Measurements from ENCODE around the gene ABR. TPM values are rescaled to one million over a fixed set of nuclear protein-coding genes. Genes with fewer than 3 reads are reported as not detected.

ABR gene
- total and polyA plus RNA-seq, 2 of the 8 experiments (the other 6 are each of a cell fraction or from before 2014, with no cell fraction given) = 44.8 to 47.2 TPM

GRCh38 chr17:1056761-1057160, 123.0 kb downstream of the ABR start:
- FAIRE-seq (no peak), DNase-seq (ENCODE audit: low read depth in 1 of 2, low spot score in 2 of 2) (no peak)
- Histone ChIP-seq H2BK12ac (ENCODE audit: low read depth, low read length) (no peak overlapping the region), H2BK120ac (replicated peaks; ENCODE audit: low read depth, low read length) (no peak overlapping the region), H3K79me2 (ENCODE audit: control insufficient read depth in 1 of 2, insufficient read depth in 2 of 2, low read length in 2 of 2) (no peaks in the 10 kb centered on the region), H4K8ac (ENCODE audit: extremely low read depth, insufficient read depth, low read length) (no peak overlapping the region; the same call in 1 of the 2 replicates), H2AFZ (ENCODE audit: low read length) (no peak overlapping the region), H3K18ac (ENCODE audit: extremely low read depth, low read length) (no peak overlapping the region), H3K4ac (replicated peaks; ENCODE audit: insufficient read length, low read depth, low read length) (no peak overlapping the region), H4K91ac (replicated peaks; ENCODE audit: insufficient read length, low read length) (no peak overlapping the region), H2BK15ac (ENCODE audit: low read length) (no peak overlapping the region), H3K36me3 (ENCODE audit: control insufficient read depth in 2 of 4, insufficient read depth in 4 of 4, low read length in 3 of 4) (peaks cover 0 to 4% (median 1%) of the 10 kb centered on the region in 4 experiments; a peak in 2 of 8 replicates), H2BK20ac (ENCODE audit: low read length) (no peak overlapping the region), H3K23ac (ENCODE audit: insufficient read length) (no peak overlapping the region), H3K9ac (replicated peaks in 1 of 4; ENCODE audit: extremely low read depth in 1 of 4, low read depth in 3 of 4, low read length in 3 of 4) (no peak overlapping the region), H3K4me1 (replicated peaks in 1 of 4; ENCODE audit: control insufficient read depth in 3 of 4, insufficient read depth in 4 of 4, low read length in 3 of 4) (no peaks in the 10 kb centered on the region), H2AK5ac (ENCODE audit: low read depth, low read length) (no peak overlapping the region), H3K4me3 (ENCODE audit: extremely low read depth in 1 of 4, insufficient read depth in 2 of 4, low read depth in 3 of 4, low read length in 4 of 4) (no peak overlapping the region), H3K56ac (replicated peaks; ENCODE audit: insufficient read length, low read depth, low read length) (no peak overlapping the region), H4K20me1 (replicated peaks in 1 of 2; ENCODE audit: control insufficient read depth in 1 of 2, insufficient read depth in 2 of 2, low read length in 2 of 2) (no peaks in the 10 kb centered on the region), H3K79me1 (ENCODE audit: low read depth, low read length) (no peaks in the 10 kb centered on the region), H3K27me3 (replicated peaks in 1 of 4; ENCODE audit: control insufficient read depth in 3 of 4, extremely low read depth in 1 of 4, insufficient read depth in 3 of 4, low read length in 3 of 4) (no peaks in the 10 kb centered on the region), H3K23me2 (ENCODE audit: low read depth, low read length) (no peaks in the 10 kb centered on the region), H3K14ac (ENCODE audit: insufficient read length) (no peak overlapping the region), H2BK5ac (ENCODE audit: low read depth, low read length) (no peak overlapping the region; the same call in 1 of the 2 replicates), H3K4me2 (ENCODE audit: insufficient read depth in 1 of 2, low read depth in 2 of 2, low read length in 2 of 2) (no peak overlapping the region), H3K27ac (ENCODE audit: low read depth, low read length) (no peak overlapping the region), H3K9me3 (ENCODE audit: insufficient read depth in 2 of 2, low read depth in 1 of 2, low read length in 1 of 2) (no peaks in the 10 kb centered on the region), H4K5ac (ENCODE audit: insufficient read length, low read depth, low read length) (no peak overlapping the region)
- ChIA-PET POLR2A (ENCODE audit: partially characterized antibody) (interaction anchor here (1.1 to 1.4 kb wide), 3 partner anchors 42 to 56 kb away, joined by 3 to 5 read pairs (median 3); no protein-coding TSS in a partner anchor), CTCF (ENCODE audit: partially characterized antibody) (interaction anchor here (0.6 to 5.6 kb wide), 50 partner anchors 9 to 1824 kb away, joined by 3 to 144 read pairs (median 6); partner anchors contain the start of genes NXN and TIMM22)
- WGBS, 2 experiments (ENCODE audit: extremely low coverage in 1 of 2, insufficient coverage in 1 of 2, insufficient read length in 1 of 2, insufficient replicate concordance in 2 of 2, low coverage in 1 of 2, low lambda C conversion rate in 2 of 2, missing lambda C conversion rate in 1 of 2) = 92% methylated on average over 10 of the region's 10 CpGs; no CpG with 5 or more reads in 1 of the 2 experiments
- TF ChIP-seq YY1 (IDR thresholded peaks at IDR 0.05; ENCODE audit: low read depth, low read length) = no peak
- TF ChIP-seq SP2 (IDR thresholded peaks at IDR 0.05; ENCODE audit: low read length) = no peak
- no peak for TF ChIP-seq POU5F1 (IDR thresholded peaks at IDR 0.05; ENCODE audit: low read depth, low read length)
- TF ChIP-seq RXRA (IDR thresholded peaks at IDR 0.05; ENCODE audit: insufficient read depth, low read depth, low read length) = no peak
- no peak for TF ChIP-seq POLR2A (IDR thresholded peaks at IDR 0.05; ENCODE audit: control extremely low read depth in 1 of 2, low read depth in 2 of 2, low read length in 2 of 2)
- TF ChIP-seq BCL11A (IDR thresholded peaks at IDR 0.05; ENCODE audit: low read depth in 2 of 2, low read length in 2 of 2) = no peak
- no peak for TF ChIP-seq JUN (IDR thresholded peaks at IDR 0.05; ENCODE audit: low read depth, low read length)
- no peak for TF ChIP-seq HDAC2 (IDR thresholded peaks at IDR 0.05; ENCODE audit: borderline replicate concordance in 1 of 2, low read depth in 2 of 2, low read length in 2 of 2)
- TF ChIP-seq EGR1 (IDR thresholded peaks at IDR 0.05; ENCODE audit: borderline replicate concordance, low read depth, low read length) = no peak
- no peak for TF ChIP-seq CTBP2 (IDR thresholded peaks at IDR 0.05; ENCODE audit: borderline replicate concordance, insufficient read depth, insufficient read length, low read length)
- no peak for TF ChIP-seq TCF12 (IDR thresholded peaks at IDR 0.05; ENCODE audit: low read depth, low read length)
- no peak for TF ChIP-seq E2F6 (IDR thresholded peaks at IDR 0.05)
- no peak for TF ChIP-seq TEAD4 (IDR thresholded peaks at IDR 0.05; ENCODE audit: low read depth, low read length)
- no peak for TF ChIP-seq KDM4A (IDR thresholded peaks at IDR 0.05; ENCODE audit: low read depth, low read length, severe bottlenecking)
